Ishikawa (cell line): ENCODE measurements around the gene FSTL4.

Experiments
- CEBPB ChIP-seq: IDR thresholded peaks from 2 replicates; pipeline ENCODE4 v1.6.1; 2012
- EGR1 ChIP-seq: IDR thresholded peaks from 2 replicates; pipeline ENCODE4 v1.6.1; 2012
- EP300 ChIP-seq: IDR thresholded peaks from 2 replicates; pipeline ENCODE4 v1.6.1; 2012; ENCODE audit warnings: borderline replicate concordance
- FOXM1 ChIP-seq: IDR thresholded peaks from 2 replicates; pipeline ENCODE4 v1.6.1; 2012; ENCODE audit warnings: low read depth, borderline replicate concordance
- MAX ChIP-seq: IDR thresholded peaks from 2 replicates; pipeline ENCODE4 v1.6.1; 2012
- NFIC ChIP-seq: IDR thresholded peaks from 2 replicates; pipeline ENCODE4 v1.6.1; 2012
- RAD21 ChIP-seq: IDR thresholded peaks from 2 replicates; pipeline ENCODE4 v1.6.1; 2012; ENCODE audit warnings: low read depth
- TAF1 ChIP-seq: IDR thresholded peaks from 2 replicates; pipeline ENCODE4 v1.6.1; 2012; ENCODE audit warnings: low read depth, mild to moderate bottlenecking
- TCF12 ChIP-seq: IDR thresholded peaks from 2 replicates; pipeline ENCODE4 v1.6.1; 2012; ENCODE audit warnings: low read depth
- YY1 ChIP-seq: IDR thresholded peaks from 2 replicates; pipeline ENCODE4 v1.6.1; 2012; ENCODE audit warnings: low read depth
- ZBTB7A ChIP-seq: IDR thresholded peaks from 2 replicates; pipeline ENCODE4 v1.6.1; 2012; ENCODE audit warnings: low read depth
- TF ChIP-seq, protein P1 (sequence below): IDR thresholded peaks from 2 replicates; pipeline ENCODE4 v1.6.1; 2012; ENCODE audit warnings: low read depth, mild to moderate bottlenecking

- TF ChIP-seq, protein P1, sequence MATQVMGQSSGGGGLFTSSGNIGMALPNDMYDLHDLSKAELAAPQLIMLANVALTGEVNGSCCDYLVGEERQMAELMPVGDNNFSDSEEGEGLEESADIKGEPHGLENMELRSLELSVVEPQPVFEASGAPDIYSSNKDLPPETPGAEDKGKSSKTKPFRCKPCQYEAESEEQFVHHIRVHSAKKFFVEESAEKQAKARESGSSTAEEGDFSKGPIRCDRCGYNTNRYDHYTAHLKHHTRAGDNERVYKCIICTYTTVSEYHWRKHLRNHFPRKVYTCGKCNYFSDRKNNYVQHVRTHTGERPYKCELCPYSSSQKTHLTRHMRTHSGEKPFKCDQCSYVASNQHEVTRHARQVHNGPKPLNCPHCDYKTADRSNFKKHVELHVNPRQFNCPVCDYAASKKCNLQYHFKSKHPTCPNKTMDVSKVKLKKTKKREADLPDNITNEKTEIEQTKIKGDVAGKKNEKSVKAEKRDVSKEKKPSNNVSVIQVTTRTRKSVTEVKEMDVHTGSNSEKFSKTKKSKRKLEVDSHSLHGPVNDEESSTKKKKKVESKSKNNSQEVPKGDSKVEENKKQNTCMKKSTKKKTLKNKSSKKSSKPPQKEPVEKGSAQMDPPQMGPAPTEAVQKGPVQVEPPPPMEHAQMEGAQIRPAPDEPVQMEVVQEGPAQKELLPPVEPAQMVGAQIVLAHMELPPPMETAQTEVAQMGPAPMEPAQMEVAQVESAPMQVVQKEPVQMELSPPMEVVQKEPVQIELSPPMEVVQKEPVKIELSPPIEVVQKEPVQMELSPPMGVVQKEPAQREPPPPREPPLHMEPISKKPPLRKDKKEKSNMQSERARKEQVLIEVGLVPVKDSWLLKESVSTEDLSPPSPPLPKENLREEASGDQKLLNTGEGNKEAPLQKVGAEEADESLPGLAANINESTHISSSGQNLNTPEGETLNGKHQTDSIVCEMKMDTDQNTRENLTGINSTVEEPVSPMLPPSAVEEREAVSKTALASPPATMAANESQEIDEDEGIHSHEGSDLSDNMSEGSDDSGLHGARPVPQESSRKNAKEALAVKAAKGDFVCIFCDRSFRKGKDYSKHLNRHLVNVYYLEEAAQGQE: no peak
- TF ChIP-seq ZBTB7A (no peak), RAD21 (no peak), EGR1 (no peak), MAX (no peak), EP300 (no peak), CEBPB (no peak), YY1 (no peak), NFIC (no peak), TAF1 (no peak), FOXM1 (no peak), TCF12 (no peak)
Observed at GRCh38 chr5:133405275-133406034, 206.9 kb downstream of the FSTL4 start.
